GM15510 (cell line): Measurements from ENCODE around the gene GNB1.

Experiments used
- POLR2A ChIP-seq: IDR thresholded peaks from 3 replicates; pipeline ENCODE4 v1.6.1; 2011; ENCODE audit warnings: borderline replicate concordance; ENCODE audit not compliant: insufficient read length; ENCODE audit errors: extremely low read depth

GNB1 gene

GRCh38 chr1:1808206-1808605, 82.7 kb downstream of the GNB1 start:
- no peak for TF ChIP-seq POLR2A

GRCh38 chr1:1806890-1807289, 84.0 kb downstream of the GNB1 start:
- no peak for TF ChIP-seq POLR2A

GRCh38 chr1:1804301-1804700, 86.6 kb downstream of the GNB1 start:
- TF ChIP-seq POLR2A = no peak

- no peak for TF ChIP-seq POLR2A
These were observed 88.0 kb downstream of the GNB1 start for GRCh38 chr1:1802871-1803270.

GRCh38 chr1:1799716-1800115, 91.2 kb downstream of the GNB1 start:
- TF ChIP-seq POLR2A = no peak

- TF ChIP-seq POLR2A = no peak
These were observed 93.1 kb downstream of the GNB1 start for GRCh38 chr1:1797731-1798341.

GRCh38 chr1:1796466-1796865, 94.4 kb downstream of the GNB1 start:
- TF ChIP-seq POLR2A = no peak

GRCh38 chr1:1794999-1795398, 95.9 kb downstream of the GNB1 start:
- TF ChIP-seq POLR2A = no peak

- TF ChIP-seq POLR2A = no peak
These were observed 97.2 kb downstream of the GNB1 start for GRCh38 chr1:1793481-1794244.

- TF ChIP-seq POLR2A = no peak
These were observed 102.0 kb downstream of the GNB1 start for GRCh38 chr1:1788646-1789431.

- TF ChIP-seq POLR2A = no peak
These were observed 102.8 kb downstream of the GNB1 start for GRCh38 chr1:1788136-1788535.

GRCh38 chr1:1786836-1787605, 103.9 kb downstream of the GNB1 start:
- no peak for TF ChIP-seq POLR2A

GRCh38 chr1:1785666-1786065, 105.2 kb downstream of the GNB1 start:
- TF ChIP-seq POLR2A = no peak

GRCh38 chr1:1784933-1785332, 106.0 kb downstream of the GNB1 start:
- TF ChIP-seq POLR2A = no peak

- TF ChIP-seq POLR2A = no peak
These were observed 107.6 kb downstream of the GNB1 start for GRCh38 chr1:1783320-1783719.

GRCh38 chr1:1782399-1783221, 108.3 kb downstream of the GNB1 start:
- no peak for TF ChIP-seq POLR2A
